Heart left ventricle (tissue), 16 donors: ENCODE data around the gene CCNJL. TPM values are rescaled to one million over a fixed set of nuclear protein-coding genes. Genes with fewer than 3 reads are reported as not detected.

ENCODE experiments used
- ATAC-seq, 4 donors: fragments of 200-7000 bp; cut with Tn5 transposase; one replicate each; pipeline ENCODE4 v1.9.1; 2020 to 2022; ENCODE audit warnings: moderate library complexity in 4 of 4, mild to moderate bottlenecking in 3 of 4, moderate number of reproducible peaks in 1 of 4
- DNase-seq, 5 donors: peaks; one replicate each; pipeline ENCODE4 v3.0.0-alpha.2; 2020
- H3K27ac ChIP-seq, 12 donors: fragments of 200-600 bp; sonication (generic) in 4 of 12; one replicate each; pipeline versions ENCODE4 v1.5.0 to v1.8.0; 2016 to 2022; ENCODE audit warnings: mild to moderate bottlenecking in 2 of 12
- H3K27me3 ChIP-seq, 9 donors: fragments of 200-600 bp; sonication (generic) in 2 of 9; one replicate each; pipeline versions ENCODE4 v1.5.1 to v1.8.0; 2016 to 2022; ENCODE audit warnings: mild to moderate bottlenecking in 3 of 9
- H3K36me3 ChIP-seq, 9 donors: fragments of 200-600 bp; sonication (generic) in 2 of 9; one replicate each; pipeline versions ENCODE4 v1.5.0 to v1.8.0; 2018 to 2022; ENCODE audit warnings: mild to moderate bottlenecking in 2 of 9
- H3K4me1 ChIP-seq, 12 donors: fragments of 200-600 bp; sonication (generic) in 4 of 12; one replicate each; pipeline versions ENCODE4 v1.5.0 to v1.8.0; 2016 to 2022; ENCODE audit warnings: mild to moderate bottlenecking in 3 of 12
- H3K4me3 ChIP-seq, 12 donors: fragments of 200-600 bp; sonication (generic) in 4 of 12; one replicate each; pipeline versions ENCODE4 v1.5.0 to v1.8.0; 2017 to 2022; ENCODE audit warnings: mild to moderate bottlenecking in 9 of 12, moderate library complexity in 4 of 12
- H3K9me3 ChIP-seq, 12 donors: fragments of 200-600 bp; sonication (generic) in 4 of 12; one replicate each; pipeline versions ENCODE4 v1.5.0 to v1.8.0; 2016 to 2022; ENCODE audit warnings: mild to moderate bottlenecking in 1 of 12
- CTCF ChIP-seq, 12 donors: fragments of 200-600 bp; sonication (generic) in 4 of 12; IDR thresholded peaks; one replicate each; pipeline versions ENCODE4 v1.5.0 to v1.8.0; 2018 to 2022; ENCODE audit warnings: antibody characterized with exemption in 12 of 12, mild to moderate bottlenecking in 5 of 12
- POLR2A ChIP-seq, 2 donors: fragments of 450-650 bp; IDR thresholded peaks; one replicate each; pipeline ENCODE4 v1.6.1; 2017; ENCODE audit warnings: antibody characterized with exemption in 2 of 2, mild to moderate bottlenecking in 2 of 2, moderate library complexity in 2 of 2
- whole genome bisulfite sequencing, 4 donors: extraction: QIAGEN DNeasy Blood & Tissue Kit in 2 of 4; methylation state at CpG; one replicate each; pipeline versions ENCODE4 v1.1.5 to v1.1.7; 2013 to 2018; 5-methylcytosine and 5-hydroxymethylcytosine counted together
- intact Hi-C, 10 donors: fragments of 100-400 bp; cut with DNase I; formaldehyde crosslinking; loops; one replicate each; pipeline versions ENCODE4 v1.11.1 to v1.14.2; 2022
- polyA plus RNA-seq, 2 donors: library from polyadenylated mRNA; stranded (reverse); fragments of 200-250 nt; gene quantifications; one replicate each; pipeline ENCODE4 v1.2.3, GENCODE V29; 2013
- total RNA-seq, 9 donors: library from RNA; depleted of rRNA in 2 of 9; stranded (reverse); fragments of >200 nt in 2 of 9; fragmentation: NEBNext Ultra II Directional in 3 of 9; extraction: Animal tissue kit (Norgen Biotek cat#: 25700) in 3 of 9; gene quantifications; one replicate each; pipeline versions ENCODE4 v1.1.0 to v1.2.4, GENCODE V29; 2016 to 2023
- donor health status: ischemic (EF 13 %, LVEDD 7.1; RV severe dilation, severe dysfunction).
- donor health status: healthy with polysubstance abuse.
- donor health status: DM: no; HTN: yes; CAD: no.
- donor health status: DM: no; HTN: no; CAD: no.
- donor health status: ischemic (EF 25% LVEDD 6.9; RV normal size, moderate dysfunction).
- donor health status: ischemic (EF 25% LVEDD 5.7; RV mildly dilated, moderate dysfunction).
- donor health status: healthy.
- donor health status: DM: yes; HTN: yes; CAD: no.
- donor health status: ischemic (EF 35%, LVEDD 5.7; RV mildly dilated, moderate dysfunction).
- donor health status: nonischemic (EF 11% LVEDD 7.7; RV severe dilation, severe dysfunction).
- donor health status: DM: yes; HTN: yes; CAD: no.
- donor health status: PGD.
- donor health status: ischemic (EF 29% LVEDD 5.4; RV normal size, mild dysfunction).
- donor health status: nonischemic (EF 23%, LVEDD 6.1; RV moderate dilation, normal function).

Gene CCNJL
- total and polyA plus RNA-seq, 11 donors = 3.5 to 12.4 (median 7.2) TPM

GRCh38 chr5:160349249-160349934 is 37.0 kb upstream of the CCNJL start:
- 96 to 97% (median 97%) methylated on average over 24 to 27 of the region's 27 CpGs for WGBS, 4 donors
- Histone ChIP-seq H3K36me3 (peaks cover 0 to 15% (median 0%) of the 10 kb centered on the region in 9 donors), H3K27ac (no peak overlapping the region), H3K9me3 (no peaks in the 10 kb centered on the region), H3K27me3 (no peaks in the 10 kb centered on the region), H3K4me3 (no peak overlapping the region), H3K4me1 (peaks cover 0 to 17% (median 0%) of the 10 kb centered on the region in 12 donors)
- no peak for DNase-seq
- TF ChIP-seq CTCF (IDR thresholded peaks at IDR 0.05) = no peak
- TF ChIP-seq POLR2A (IDR thresholded peaks at IDR 0.05) = no peak
- no peak for ATAC-seq
- intact Hi-C loops = loop anchor here in 5 of 10 donors (5.0 kb wide), 3 partner anchors 267 to 327 kb away; no protein-coding TSS in a partner anchor

DNA sequence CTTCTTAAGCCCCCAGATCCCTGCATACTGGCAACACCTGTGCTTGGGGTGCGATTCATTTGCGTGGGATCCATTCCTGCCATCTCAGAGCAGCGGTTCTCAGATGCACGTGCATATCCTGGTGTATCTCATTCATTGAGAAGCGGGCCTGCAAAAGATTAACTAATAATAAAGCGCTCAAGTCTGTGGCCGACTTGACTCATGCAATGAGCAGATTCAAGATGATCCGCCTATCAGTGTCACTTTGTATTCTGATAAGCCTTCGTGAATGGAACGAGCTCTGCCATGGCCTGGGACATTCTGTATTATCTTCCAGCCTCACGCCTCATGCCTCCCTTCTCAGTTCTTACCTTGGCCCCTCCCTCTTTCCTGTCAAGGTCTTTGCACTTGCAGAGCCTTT is 35.7 kb upstream of the CCNJL start:
- Histone ChIP-seq H3K4me3 (no peak overlapping the region), H3K4me1 (peaks cover 0 to 8% (median 0%) of the 10 kb centered on the region in 12 donors), H3K9me3 (no peaks in the 10 kb centered on the region), H3K36me3 (peaks cover 0 to 9% (median 0%) of the 10 kb centered on the region in 9 donors), H3K27me3 (no peaks in the 10 kb centered on the region), H3K27ac (no peak overlapping the region)
- DNase-seq = no peak
- TF ChIP-seq CTCF (IDR thresholded peaks at IDR 0.05) (no peak), POLR2A (IDR thresholded peaks at IDR 0.05) (no peak)
- intact Hi-C loops = loop anchor here in 5 of 10 donors (5.0 kb wide), 3 partner anchors 266 to 326 kb away; no protein-coding TSS in a partner anchor
- ATAC-seq = no peak
- 69 to 80% (median 77%) methylated on average over 10 to 11 of the region's 11 CpGs for WGBS, 4 donors

GRCh38 chr5:160347448-160347847 is 35.1 kb upstream of the CCNJL start:
- H3K4me1 ChIP-seq = peaks cover 0 to 11% (median 0%) of the 10 kb centered on the region in 12 donors
- H3K9me3 ChIP-seq = no peaks in the 10 kb centered on the region
- TF ChIP-seq POLR2A (IDR thresholded peaks at IDR 0.05) (no peak), CTCF (IDR thresholded peaks at IDR 0.05) (no peak)
- intact Hi-C loops = loop anchor here in 5 of 10 donors (5.0 kb wide), 3 partner anchors 265 to 325 kb away; no protein-coding TSS in a partner anchor
- H3K27me3 ChIP-seq = no peaks in the 10 kb centered on the region
- 49 to 68% (median 54%) methylated on average over 6 of the region's 6 CpGs for WGBS, 4 donors
- H3K36me3 ChIP-seq = peaks cover 0 to 9% (median 0%) of the 10 kb centered on the region in 9 donors
- ATAC-seq (no peak), DNase-seq (peak in 1 of 5 donors; percentile 51)
- no peak overlapping the region for H3K4me3 ChIP-seq
- H3K27ac ChIP-seq = peak overlapping the region in 1 of 12 donors; percentile 19

DNA sequence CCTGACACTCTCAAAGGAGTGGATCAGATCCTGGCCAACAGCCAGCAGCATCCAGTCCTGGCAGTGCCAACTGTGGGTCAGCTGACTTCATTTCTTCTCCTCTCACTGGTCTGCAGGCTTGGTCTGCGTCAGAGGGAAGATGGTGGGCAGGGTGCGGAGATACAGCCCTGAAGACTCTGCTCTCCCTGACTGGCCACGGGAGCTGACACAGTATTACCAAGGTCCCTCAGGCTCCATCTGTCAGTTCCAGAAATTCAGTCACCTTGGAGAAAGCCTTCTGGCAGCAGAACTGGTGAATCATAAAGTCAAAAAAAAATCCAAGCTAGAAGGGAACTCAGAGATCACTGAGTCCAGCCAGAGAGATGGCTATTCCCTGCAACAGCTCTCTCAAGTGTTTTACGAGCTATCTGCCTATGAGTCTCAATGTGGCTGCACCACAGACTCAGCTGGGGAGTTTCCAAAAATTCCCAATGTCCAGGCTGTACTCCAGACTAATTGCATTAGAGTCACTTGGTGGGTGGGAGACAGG is 30.1 kb upstream of the CCNJL start:
- TF ChIP-seq POLR2A (IDR thresholded peaks at IDR 0.05) (no peak), CTCF (IDR thresholded peaks at IDR 0.05) (no peak)
- H3K27ac ChIP-seq = no peak overlapping the region
- intact Hi-C loops = loop anchor here in 3 of 10 donors (5.0 kb wide), 2 partner anchors 225 to 320 kb away; partner anchors contain the start of gene PWWP2A (in 1 of the 3)
- no peaks in the 10 kb centered on the region for H3K9me3 ChIP-seq
- no peaks in the 10 kb centered on the region for H3K27me3 ChIP-seq
- no peak overlapping the region for H3K4me3 ChIP-seq
- no peaks in the 10 kb centered on the region for H3K36me3 ChIP-seq
- no peak for DNase-seq
- WGBS, 4 donors = 75 to 86% (median 80%) methylated on average over 4 of the region's 4 CpGs
- H3K4me1 ChIP-seq = peaks cover 0 to 13% (median 0%) of the 10 kb centered on the region in 12 donors
- ATAC-seq = peak in 2 of 4 donors; percentile 20 to 25
